Chondrocyte (in vitro differentiated cells): ENCODE data around the gene SLC9A9. TPM values are rescaled to one million over a fixed set of nuclear protein-coding genes. Genes with fewer than 3 reads are reported as not detected.

ENCODE experiments used
- DNase-seq: peaks from one replicate; pipeline ENCODE4 v3.0.0; 2021; ENCODE audit warnings: mixed read lengths, low spot score
- H3K27ac Mint-ChIP-seq: one replicate; pipeline ENCODE4 v1.8.0; 2021; ENCODE audit warnings: mild to moderate bottlenecking, moderate library complexity, mixed read lengths; ENCODE audit not compliant: unreplicated experiment
- H3K27me3 Mint-ChIP-seq: 2 replicates; pipeline ENCODE4 v1.8.0; 2021; ENCODE audit warnings: low read depth, mixed read lengths
- H3K36me3 Mint-ChIP-seq: 2 replicates; pipeline ENCODE4 v1.8.0; 2021; ENCODE audit warnings: low read depth, mixed read lengths
- H3K4me1 Mint-ChIP-seq: 2 replicates; pipeline ENCODE4 v1.8.0; 2021; ENCODE audit warnings: low read depth, mild to moderate bottlenecking, mixed read lengths
- H3K4me3 Mint-ChIP-seq: one replicate; pipeline ENCODE4 v1.8.0; 2021; ENCODE audit warnings: mild to moderate bottlenecking, moderate library complexity, mixed read lengths; ENCODE audit not compliant: unreplicated experiment
- H3K9me3 Mint-ChIP-seq: 2 replicates; pipeline ENCODE4 v1.8.0; 2021; ENCODE audit warnings: low read depth, mixed read lengths
- CTCF ChIP-seq: fragments of 200-600 bp; sonication (generic); IDR thresholded peaks from 2 replicates; pipeline ENCODE4 v1.5.0; 2021; ENCODE audit warnings: antibody characterized with exemption, mild to moderate bottlenecking, moderate library complexity
- total RNA-seq: library from RNA; stranded (reverse); gene quantifications from 3 replicates; pipeline ENCODE4 v1.2.1, GENCODE V29; 2021

The SLC9A9 gene
- total RNA-seq, 1 donor from 2014 or later = 2.6 TPM

GRCh38 chr3:143604402-143605185 lies 243.7 kb downstream of the SLC9A9 start:
- H3K4me3 Mint-ChIP-seq = no peak overlapping the region
- DNase-seq = no peak
- no peaks in the 10 kb centered on the region for H3K36me3 Mint-ChIP-seq
- no peak overlapping the region for H3K27ac Mint-ChIP-seq
- peaks cover 47% of the 10 kb centered on the region for H3K4me1 Mint-ChIP-seq
- no peak for TF ChIP-seq CTCF
- no peaks in the 10 kb centered on the region for H3K27me3 Mint-ChIP-seq
- H3K9me3 Mint-ChIP-seq = peaks cover 5% of the 10 kb centered on the region

GRCh38 chr3:143603774-143604173 lies 244.5 kb downstream of the SLC9A9 start:
- Mint-ChIP-seq H3K27me3 (no peaks in the 10 kb centered on the region), H3K9me3 (peaks cover 5% of the 10 kb centered on the region)

GRCh38 chr3:143601723-143602484 lies 246.4 kb downstream of the SLC9A9 start:
- no peak for DNase-seq
- TF ChIP-seq CTCF = no peak
- peak overlapping the region; percentile 87 for H3K27ac Mint-ChIP-seq

More at GRCh38 chr3:143603774-143604173, 244.5 kb downstream of the SLC9A9 start:
- TF ChIP-seq CTCF = no peak
- no peak overlapping the region for H3K4me3 Mint-ChIP-seq
- DNase-seq = no peak
- no peaks in the 10 kb centered on the region for H3K36me3 Mint-ChIP-seq
- H3K27ac Mint-ChIP-seq = no peak overlapping the region
- peaks cover 41% of the 10 kb centered on the region for H3K4me1 Mint-ChIP-seq

GRCh38 chr3:143600756-143601718 lies 247.2 kb downstream of the SLC9A9 start:
- DNase-seq = no peak
- no peaks in the 10 kb centered on the region for H3K36me3 Mint-ChIP-seq

More at GRCh38 chr3:143601723-143602484, 246.4 kb downstream of the SLC9A9 start:
- Mint-ChIP-seq H3K4me1 (peaks cover 29% of the 10 kb centered on the region), H3K36me3 (no peaks in the 10 kb centered on the region), H3K4me3 (no peak overlapping the region), H3K27me3 (no peaks in the 10 kb centered on the region), H3K9me3 (peaks cover 5% of the 10 kb centered on the region)

More at GRCh38 chr3:143600756-143601718, 247.2 kb downstream of the SLC9A9 start:
- no peak overlapping the region for H3K4me3 Mint-ChIP-seq
- H3K4me1 Mint-ChIP-seq = peaks cover 24% of the 10 kb centered on the region
- TF ChIP-seq CTCF = no peak
- H3K27me3 Mint-ChIP-seq = no peaks in the 10 kb centered on the region
- H3K9me3 Mint-ChIP-seq = peaks cover 5% of the 10 kb centered on the region
- no peak overlapping the region for H3K27ac Mint-ChIP-seq
